ENCODE results near the gene RPL10. TPM values are rescaled to one million over a fixed set of nuclear protein-coding genes. Genes with fewer than 3 reads are reported as not detected.

RPL10 gene
- polyA plus RNA-seq, 4 donors, result 2,815 to 4,008 (median 3,095) TPM

DNA sequence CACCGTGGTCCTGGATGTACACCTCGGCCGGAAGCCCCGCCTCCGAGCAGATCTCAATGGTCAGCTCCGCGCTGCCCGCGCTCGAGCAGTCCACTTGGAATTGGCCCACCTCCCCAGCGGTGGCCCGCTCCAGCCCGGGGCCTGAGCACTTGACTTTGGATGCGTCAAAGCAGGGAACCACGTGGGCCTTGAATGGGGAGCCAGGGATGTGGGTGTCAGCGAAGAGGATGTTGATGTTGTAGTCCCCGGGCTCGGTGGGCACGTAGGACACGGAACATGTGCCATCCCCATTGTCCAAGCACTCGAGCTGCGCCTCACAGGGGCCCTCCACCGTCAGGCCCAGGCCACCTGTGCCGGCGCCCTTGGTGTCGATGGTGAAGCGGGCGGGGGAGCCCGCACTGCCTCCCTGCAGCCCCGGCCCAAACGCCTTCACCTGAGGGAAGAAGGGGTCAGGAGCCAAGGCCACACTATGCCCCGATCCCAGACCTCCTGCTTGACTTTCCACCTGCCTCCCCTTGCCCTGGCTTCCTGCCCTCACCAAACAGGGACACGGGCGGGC lies 37.9 kb upstream of the RPL10 start:
- DNase-seq (ENCODE audit: low read depth in 4 of 4, low spot score in 3 of 4), result no peak

- DNase-seq (ENCODE audit: low read depth in 4 of 4, low spot score in 3 of 4), result no peak
Measured at GRCh38 chrX:154362085-154362742, 36.0 kb upstream of the RPL10 start.

GRCh38 chrX:154363706-154364439 lies 34.3 kb upstream of the RPL10 start:
- DNase-seq (ENCODE audit: low read depth in 4 of 4, low spot score in 3 of 4), result no peak

DNA sequence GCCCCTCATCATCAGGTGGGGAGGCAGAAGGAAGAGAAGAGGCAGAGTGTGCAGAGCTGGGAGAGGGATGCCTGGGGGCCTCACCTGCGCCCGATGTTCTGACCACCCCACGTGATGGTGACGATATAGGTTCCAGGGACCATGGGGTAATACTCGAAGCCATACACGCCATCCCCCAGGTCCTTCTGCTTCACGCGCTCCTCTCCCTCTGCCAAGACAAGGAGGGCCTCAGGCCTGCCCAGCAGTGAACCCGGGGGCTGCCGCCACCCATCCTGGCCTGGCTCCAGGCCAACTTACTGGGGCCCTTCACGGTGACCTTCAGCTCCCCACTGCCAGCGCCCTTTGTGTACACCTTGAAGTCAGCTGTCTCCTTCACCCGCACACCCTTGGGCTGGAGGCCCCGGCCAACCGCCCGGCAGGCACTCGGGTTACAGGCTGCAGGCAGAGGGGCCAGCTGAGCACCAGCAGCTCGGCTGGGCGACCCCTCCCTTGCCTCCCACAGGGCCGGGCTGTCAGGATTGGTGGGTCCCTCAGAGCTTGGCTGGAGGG lies 33.1 kb upstream of the RPL10 start:
- DNase-seq (ENCODE audit: low read depth in 4 of 4, low spot score in 3 of 4), result no peak

DNA sequence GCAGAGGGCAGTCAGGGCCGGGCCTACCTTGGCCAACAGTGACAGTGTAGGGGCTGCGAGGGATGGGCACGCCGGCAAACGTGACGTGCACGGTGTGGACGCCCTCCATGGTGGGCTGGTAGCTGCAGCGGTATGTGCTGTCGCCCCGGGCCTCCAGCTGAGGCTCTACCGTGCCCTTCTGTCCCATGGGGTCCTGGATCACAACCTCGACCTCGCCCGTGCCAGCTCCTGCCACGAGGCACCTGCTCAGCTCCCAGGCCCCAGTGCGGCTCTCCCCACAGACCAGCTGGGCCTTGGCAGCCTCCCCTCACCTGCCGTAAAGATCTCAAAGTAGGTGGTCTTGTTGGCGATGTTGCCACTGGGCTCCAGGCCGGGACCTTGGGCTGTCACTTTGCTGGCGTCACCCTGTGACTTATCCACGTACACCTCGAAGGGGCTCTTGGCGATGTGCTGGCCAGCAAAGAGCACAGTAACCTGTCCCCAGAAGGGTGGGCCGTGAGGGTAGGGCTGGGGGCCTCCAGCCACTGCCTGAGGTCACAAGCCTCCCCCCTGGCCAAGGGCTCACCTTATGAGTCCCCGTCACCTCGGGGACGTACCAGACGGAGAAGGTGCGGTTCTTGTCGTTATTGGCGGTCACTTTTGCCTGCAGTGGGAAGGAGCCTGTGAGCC lies 32.0 kb upstream of the RPL10 start:
- no peak for DNase-seq (ENCODE audit: low read depth in 4 of 4, low spot score in 3 of 4)

DNA sequence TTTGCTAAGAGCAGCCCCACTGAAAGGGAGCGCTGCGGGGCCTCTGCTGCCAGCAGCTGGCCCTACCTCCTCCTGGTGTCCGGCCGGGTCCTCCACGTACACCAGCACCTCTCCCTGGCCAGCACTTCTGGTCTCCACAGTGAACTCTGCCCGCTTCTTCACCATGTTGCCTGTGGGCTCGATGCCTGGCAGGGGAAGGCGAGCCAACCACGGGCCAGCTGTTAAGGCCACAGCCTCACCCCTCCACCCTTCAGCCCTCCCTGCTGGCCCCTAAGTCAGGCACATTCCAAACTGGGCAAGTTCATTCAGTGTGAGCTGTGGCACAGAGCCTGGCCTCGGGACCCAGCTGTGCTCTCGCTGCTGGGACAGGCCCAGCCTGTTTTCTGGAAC lies 31.5 kb upstream of the RPL10 start:
- DNase-seq (ENCODE audit: low read depth in 4 of 4, low spot score in 3 of 4), result no peak

DNA sequence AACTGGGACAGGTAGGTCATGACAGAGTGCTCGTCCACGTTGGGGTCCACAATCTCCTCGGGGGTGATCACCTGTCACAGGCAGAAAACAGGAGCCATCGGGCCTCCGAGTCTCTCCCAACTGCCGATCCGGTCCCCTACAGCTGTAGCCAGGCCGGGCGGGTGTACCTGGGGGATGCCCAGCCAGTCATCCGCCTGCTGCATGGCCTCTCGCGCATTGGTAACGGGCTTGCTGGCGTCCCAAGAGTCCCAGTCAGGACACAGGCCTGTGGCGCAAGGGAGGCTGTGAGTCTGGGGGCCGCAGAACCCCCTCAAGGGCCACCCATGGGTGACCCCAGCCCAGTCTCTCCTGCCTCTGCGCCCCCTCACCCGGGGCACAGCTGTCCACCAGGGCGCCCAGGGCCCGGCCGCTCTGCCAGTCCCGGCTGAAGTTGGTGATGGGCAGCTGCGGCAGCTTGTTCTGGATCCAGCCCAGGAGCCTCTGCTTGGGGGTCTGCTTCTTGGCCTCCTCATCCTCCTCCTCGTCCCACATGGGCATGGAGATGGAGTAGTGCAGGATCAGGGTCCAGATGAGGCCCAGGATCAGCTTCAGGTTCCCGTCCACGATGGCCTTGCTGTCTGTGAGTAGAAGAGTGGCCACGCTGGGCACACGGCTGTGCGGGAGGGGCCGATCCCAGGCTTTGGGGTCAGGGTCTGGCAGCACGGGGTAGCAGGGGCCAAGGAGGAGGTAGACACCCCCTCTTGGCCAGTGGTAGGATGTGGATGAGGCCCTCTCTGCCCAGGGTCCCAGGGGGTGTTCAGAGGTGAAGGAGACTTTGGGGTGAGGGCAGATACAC lies 30.5 kb upstream of the RPL10 start:
- no peak for DNase-seq (ENCODE audit: low read depth in 4 of 4, low spot score in 3 of 4)

GRCh38 chrX:154368630-154369448 lies 29.3 kb upstream of the RPL10 start:
- no peak for DNase-seq (ENCODE audit: low read depth in 4 of 4, low spot score in 3 of 4)

DNA sequence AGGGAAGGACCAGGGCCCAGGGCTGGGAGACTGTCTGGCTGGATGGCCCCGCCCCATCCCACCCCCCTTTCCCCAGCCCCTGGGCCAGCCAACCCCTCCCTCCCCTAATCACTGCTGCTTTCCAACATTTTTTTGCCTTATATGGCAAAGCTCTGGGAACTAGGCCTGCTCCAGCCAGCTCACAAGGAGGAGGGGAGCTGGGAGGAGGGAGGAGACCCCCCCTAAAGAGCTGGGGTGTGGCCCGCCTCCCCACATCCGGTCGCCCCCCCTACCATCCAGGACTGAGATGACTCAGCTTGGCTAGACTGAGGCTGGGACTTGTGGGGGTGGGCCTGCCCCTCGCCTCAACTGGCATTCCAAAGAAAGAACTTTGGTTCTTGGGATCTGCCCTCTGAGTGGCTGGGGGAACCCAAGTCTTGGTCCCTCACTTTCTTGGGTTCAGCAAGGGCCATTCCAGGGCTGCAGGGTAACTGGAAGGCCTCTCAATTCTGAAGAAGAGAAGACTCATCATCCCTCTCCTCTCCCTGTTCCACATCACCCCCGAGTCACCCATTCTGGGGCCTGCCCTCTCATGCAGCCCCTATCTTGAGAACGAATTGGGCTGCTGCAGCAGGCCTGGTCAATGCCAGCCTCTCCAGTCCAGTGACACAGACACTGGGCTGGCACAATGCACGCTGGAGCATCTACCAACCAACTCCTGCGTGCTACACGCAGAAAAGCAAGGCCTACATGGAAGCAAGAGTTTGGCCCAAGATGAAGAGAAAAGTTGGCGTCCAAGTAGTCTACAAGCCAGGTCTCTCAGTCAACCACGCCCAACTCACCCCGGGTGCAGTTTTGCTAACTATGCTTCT lies 28.5 kb upstream of the RPL10 start:
- DNase-seq (ENCODE audit: low read depth in 4 of 4, low spot score in 3 of 4), result peak in 3 of 4 donors; percentile 72 to 80 (median 72)

GRCh38 chrX:154370300-154371016 lies 27.7 kb upstream of the RPL10 start:
- DNase-seq (ENCODE audit: low read depth in 4 of 4, low spot score in 3 of 4), result no peak

GRCh38 chrX:154371017-154371788 lies 27.0 kb upstream of the RPL10 start:
- DNase-seq (ENCODE audit: low read depth in 4 of 4, low spot score in 3 of 4), result peak in 3 of 4 donors; percentile 79 to 85 (median 83)

DNA sequence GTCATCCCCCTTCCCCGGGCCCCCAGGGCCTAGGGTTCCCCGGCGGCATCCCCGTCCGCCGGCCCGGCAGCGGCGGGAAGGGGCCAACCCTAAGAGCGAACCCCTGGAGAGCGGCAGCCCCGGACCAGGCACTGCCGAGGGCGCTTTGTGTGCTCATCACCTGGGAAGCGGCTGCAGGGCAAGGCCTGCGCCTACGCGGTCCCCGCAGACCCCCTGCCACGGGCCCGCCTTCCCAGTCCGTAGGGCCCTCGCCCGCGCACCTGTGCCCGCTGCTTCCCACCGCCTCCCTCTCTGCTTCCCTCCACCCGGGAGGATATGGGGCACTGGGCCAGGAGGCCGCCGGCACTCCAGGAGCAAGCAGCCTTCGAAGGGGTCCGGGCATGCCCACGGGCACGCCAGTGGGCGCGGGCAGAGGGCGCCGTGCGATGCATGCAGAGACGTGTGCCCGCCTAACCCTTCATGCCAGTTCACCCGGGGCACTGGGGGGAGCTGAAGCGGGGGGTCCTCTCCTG lies 26.3 kb upstream of the RPL10 start:
- DNase-seq (ENCODE audit: low read depth in 4 of 4, low spot score in 3 of 4), result no peak

DNA sequence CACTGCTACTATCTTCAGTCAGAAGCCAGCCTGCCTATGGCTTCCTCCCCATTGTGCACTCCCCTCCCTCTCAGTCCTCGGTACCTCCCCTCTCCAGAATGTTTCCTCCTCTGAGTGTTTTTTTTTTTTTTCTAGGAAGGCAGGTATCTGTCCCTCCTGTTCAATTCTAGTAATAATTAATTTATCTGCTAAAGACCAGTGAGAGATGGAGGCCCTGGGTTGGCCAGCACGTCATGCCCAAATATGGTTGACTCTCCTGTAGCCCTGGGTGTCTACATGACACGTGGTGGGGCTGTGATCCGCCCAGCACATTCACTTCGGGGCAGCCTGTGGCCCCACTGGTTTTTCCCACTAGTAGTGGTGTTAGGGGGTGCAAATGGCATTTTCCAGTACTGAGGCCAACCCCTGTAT lies 25.6 kb upstream of the RPL10 start:
- DNase-seq (ENCODE audit: low read depth in 4 of 4, low spot score in 3 of 4), result no peak

DNA sequence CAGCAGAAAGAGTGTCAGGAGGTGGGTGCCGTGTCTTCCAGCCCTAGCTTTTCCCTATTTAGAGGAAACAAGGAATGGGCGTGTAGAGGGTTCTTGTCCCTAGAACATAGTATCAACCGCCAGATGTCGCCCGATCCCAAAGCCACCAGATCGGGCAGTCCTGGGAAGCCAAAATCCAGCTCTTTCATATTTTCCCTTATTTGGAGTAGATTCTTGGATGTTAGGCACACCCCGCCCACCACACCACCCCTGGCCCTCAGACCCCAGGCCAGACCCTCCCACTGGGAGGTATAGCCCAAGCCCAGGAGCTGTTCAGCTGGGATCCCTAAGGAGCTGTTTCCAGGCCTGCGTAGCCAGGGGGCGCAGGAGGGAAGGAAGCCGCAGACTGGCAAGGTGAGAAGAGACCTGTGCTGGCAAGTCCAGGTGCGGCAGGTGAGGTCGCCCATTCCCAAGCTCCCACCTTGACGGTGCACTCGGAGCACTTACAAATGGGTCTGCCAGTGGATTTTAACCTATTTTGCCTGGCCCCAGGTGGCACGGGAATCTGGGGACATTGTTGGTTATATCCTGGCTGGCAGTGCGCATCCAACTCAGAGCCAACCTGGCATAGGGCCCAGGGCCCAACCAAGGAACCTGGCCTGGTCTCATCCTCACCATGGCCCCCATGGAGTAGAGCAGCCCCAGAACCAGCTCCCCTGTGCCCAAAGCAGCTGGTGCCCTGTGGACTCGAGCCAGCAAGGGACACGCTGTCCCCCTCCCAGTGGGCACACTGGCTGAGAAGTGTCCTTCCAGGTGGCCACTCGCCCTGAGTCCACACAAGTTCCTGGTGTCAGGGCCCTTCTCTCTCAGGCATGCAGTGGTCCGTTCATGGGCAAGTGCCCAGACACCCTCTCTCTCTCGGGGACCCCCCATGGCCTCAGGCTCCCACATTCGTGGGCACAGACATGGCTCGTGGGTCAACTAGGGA lies 24.6 kb upstream of the RPL10 start:
- DNase-seq (ENCODE audit: low read depth in 4 of 4, low spot score in 3 of 4), result no peak

DNA sequence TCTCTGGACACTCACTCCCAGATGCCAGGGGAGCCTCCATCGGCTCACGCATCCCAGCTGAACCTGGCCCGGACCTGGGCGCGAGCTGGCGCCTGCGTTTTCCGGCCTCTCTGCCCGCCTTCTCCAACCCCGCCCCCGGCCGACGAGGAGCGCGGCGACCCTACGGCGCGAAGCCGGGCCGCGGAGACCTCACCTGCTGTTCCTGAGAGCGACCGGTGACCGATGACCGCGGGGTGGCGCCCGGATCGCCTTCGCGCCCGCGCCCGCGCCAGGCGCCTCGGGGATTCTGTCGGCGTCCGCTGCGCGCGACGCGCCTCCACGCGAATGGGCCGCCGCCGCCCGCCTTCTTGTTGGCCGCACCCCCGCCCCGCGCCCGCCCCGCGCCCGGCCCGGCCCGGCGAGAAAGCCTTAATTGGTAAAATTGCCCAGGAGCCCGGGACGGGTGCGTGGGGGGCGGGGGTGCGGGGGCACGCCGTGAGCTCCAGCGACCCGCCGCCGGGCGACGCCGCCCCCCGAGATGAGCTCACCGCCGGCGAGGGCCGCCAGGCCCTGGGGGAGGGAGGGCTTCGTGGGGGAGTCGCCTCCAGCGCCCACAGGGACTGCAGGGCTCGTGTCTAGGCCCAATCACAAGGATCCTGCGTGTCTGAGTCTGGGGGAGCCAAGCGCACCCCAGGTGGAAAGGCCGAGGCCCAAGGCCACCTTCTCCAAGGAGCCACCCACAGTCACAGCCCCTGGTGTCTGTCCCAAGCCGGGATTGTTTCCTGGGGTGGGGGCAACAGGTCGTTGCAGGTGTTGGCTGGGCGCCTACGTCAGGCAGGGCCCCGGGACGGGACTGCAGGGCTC lies 23.6 kb upstream of the RPL10 start, which contains the start of gene FLNA:
Gene FLNA, minus strand, starts transcription at position 322 of the 843 bp plus-strand sequence. CDS start 3,389 bp downstream, outside the sequence.
- DNase-seq (ENCODE audit: low read depth in 4 of 4, low spot score in 3 of 4), result no peak

All from right renal pelvis (tissue), 4 donors.